ENCODE results near the gene GPR108.
"Not testable (repeated sequence)": the region's sequence is repeated elsewhere in the genome, so short reads cannot be mapped to it uniquely, and the experiment has no call there.

The GPR108 gene

GRCh38 chr19:6737284-6737872 is at the start of gene GPR108:
Gene GPR108 (minus strand): TSS chr19:6737580. CDS start chr19:6737576, 4 bp downstream.
- peak; percentile 95 for DNase-seq

- DNase-seq = no peak
Observed at GRCh38 chr19:6779206-6779605, 41.8 kb upstream of the GPR108 start.

GRCh38 chr19:6778386-6778785 is 41.0 kb upstream of the GPR108 start:
- no peak for DNase-seq

- no peak for DNase-seq
Observed at GRCh38 chr19:6777434-6777833, 40.1 kb upstream of the GPR108 start.

GRCh38 chr19:6776999-6777398 is 39.6 kb upstream of the GPR108 start:
- no peak for DNase-seq

- not testable (repeated sequence) for DNase-seq
Observed at GRCh38 chr19:6776045-6776444, 38.7 kb upstream of the GPR108 start.

- DNase-seq = no peak
Observed at GRCh38 chr19:6774821-6775707, 37.7 kb upstream of the GPR108 start.

- DNase-seq = no peak
Observed at GRCh38 chr19:6773323-6773931, 36.0 kb upstream of the GPR108 start.

GRCh38 chr19:6772866-6773322 is 35.5 kb upstream of the GPR108 start:
- DNase-seq = no peak

GRCh38 chr19:6772028-6772865 is 34.9 kb upstream of the GPR108 start, which contains the start of gene VAV1:
Gene VAV1 (plus strand): TSS chr19:6772708. CDS start chr19:6772808, 100 bp downstream.
- no peak for DNase-seq

GRCh38 chr19:6771648-6772027 is 34.3 kb upstream of the GPR108 start:
- not testable (repeated sequence) for DNase-seq

GRCh38 chr19:6769006-6769619 is 31.7 kb upstream of the GPR108 start:
- DNase-seq = no peak

GRCh38 chr19:6768236-6768785 is 30.9 kb upstream of the GPR108 start:
- DNase-seq = no peak

- DNase-seq = peak; percentile 73
Observed at GRCh38 chr19:6767357-6768235, 30.2 kb upstream of the GPR108 start, which contains the start of gene SH2D3A. Gene SH2D3A (minus strand): TSS chr19:6767435. CDS start chr19:6763748, 3,687 bp downstream.

- DNase-seq = peak; percentile 47
Observed at GRCh38 chr19:6767081-6767356, 29.6 kb upstream of the GPR108 start.

GRCh38 chr19:6766357-6767080 is 29.1 kb upstream of the GPR108 start:
- DNase-seq = peak; percentile 37

GRCh38 chr19:6765738-6766356 is 28.5 kb upstream of the GPR108 start:
- DNase-seq = peak; percentile 77

- DNase-seq = not testable (repeated sequence)
Observed at GRCh38 chr19:6762253-6762797, 24.9 kb upstream of the GPR108 start.

- DNase-seq = peak; percentile 11
Observed at GRCh38 chr19:6761053-6761676, 23.8 kb upstream of the GPR108 start.
